GM21423 (cell line): Measurements from ENCODE around the gene CSAG3.
"Not testable (repeated sequence)": the region's sequence is repeated elsewhere in the genome, so short reads cannot be mapped to it uniquely, and the experiment has no call there.

Experiments used
- ATAC-seq: cut with Tn5 transposase; IDR thresholded peaks from one replicate; pipeline ENCODE4 v1.9.1; 2021; ENCODE audit warnings: mild to moderate bottlenecking, moderate library complexity; ENCODE audit not compliant: unreplicated experiment

Gene CSAG3

GRCh38 chrX:152758918-152759317, at the start of gene CSAG3:
TSS of gene CSAG3 (plus strand) at chrX:152759218.
- not testable (repeated sequence) for ATAC-seq

DNA sequence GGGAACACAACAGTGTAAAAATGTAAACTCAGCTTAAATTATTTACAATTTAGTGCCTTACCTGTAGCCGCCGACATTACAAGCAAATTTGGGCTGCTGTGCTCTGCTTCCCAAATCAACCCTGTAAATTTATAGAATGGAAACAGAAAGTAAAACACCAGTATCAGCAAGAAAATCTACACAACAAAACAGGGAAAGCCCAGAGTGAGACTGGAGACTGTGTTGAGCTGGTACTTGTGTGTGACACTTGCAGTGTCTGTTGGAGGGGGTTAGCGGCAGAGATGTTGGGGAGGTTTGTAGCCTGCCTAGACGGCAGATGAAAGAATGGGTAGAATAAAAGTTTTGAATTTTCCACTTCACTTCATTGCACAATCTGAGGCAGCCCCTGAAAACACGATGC, 45.8 kb upstream of the CSAG3 start:
- ATAC-seq: not testable (repeated sequence)

- ATAC-seq: not testable (repeated sequence)
Observed at GRCh38 chrX:152713815-152714787, 44.9 kb upstream of the CSAG3 start, which contains the start of gene MAGEA2B. TSS of gene MAGEA2B (plus strand) at chrX:152714628. CDS start at chrX:152717107, 2,479 bp downstream.

DNA sequence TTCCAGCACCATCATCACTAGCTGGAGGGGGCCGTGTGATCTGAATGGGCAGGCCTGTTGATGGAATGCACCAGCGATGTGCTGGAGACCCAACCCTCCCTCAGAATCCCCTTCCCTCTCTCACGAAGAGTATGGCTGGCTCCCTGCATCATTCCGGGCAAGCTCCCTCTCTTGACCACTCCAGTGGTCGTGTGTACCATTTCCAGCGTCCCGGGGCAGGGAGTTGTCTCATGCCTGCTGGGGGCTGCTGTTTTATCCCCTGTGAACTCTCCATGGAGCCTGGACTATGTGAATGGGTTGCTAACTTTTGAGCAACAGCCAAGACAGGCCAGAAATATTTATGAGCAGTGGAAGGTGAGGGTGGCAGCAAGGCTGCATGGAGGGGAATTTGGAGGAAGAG, 33.6 kb upstream of the CSAG3 start:
- no peak for ATAC-seq

DNA sequence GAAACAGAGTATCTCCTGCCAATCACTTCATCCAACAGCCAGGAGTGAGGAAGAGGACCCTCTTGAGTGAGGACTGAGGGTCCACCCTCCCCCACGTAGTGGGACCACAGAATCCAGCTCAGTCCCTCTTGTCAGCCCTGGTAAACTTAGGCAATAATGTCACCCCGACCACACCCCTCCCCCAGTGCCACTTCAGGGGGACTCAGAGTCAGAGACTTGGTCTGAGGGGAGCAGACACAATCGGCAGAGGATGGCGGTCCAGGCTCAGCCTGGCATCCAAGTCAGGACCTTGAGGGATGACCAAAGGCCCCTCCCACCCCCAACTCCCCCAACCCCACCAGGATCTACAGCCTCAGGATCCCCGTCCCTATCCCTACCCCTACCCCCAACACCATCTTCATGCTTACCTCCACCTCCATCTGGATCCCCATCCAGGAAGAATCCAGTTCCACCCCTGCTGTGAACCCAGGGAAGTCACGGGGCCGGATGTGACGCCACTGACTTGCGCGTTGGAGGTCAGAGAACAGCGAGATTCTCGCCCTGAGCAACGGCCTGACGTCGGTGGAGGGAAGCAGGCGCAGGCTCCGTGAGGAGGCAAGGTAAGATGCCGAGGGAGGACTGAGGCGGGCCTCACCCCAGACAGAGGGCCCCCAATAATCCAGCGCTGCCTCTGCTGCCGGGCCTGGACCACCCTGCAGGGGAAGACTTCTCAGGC, 25.6 kb upstream of the CSAG3 start, which contains the start of the genes CSAG1 and MAGEA12:
CSAG1 (minus strand) TSS at position 461 of the 715 bp plus-strand sequence. CDS start 1,261 bp downstream, outside the sequence.
MAGEA12 (plus strand) TSS at position 497 of the 715 bp plus-strand sequence. CDS start 2,405 bp downstream, outside the sequence.
- ATAC-seq: no peak

DNA sequence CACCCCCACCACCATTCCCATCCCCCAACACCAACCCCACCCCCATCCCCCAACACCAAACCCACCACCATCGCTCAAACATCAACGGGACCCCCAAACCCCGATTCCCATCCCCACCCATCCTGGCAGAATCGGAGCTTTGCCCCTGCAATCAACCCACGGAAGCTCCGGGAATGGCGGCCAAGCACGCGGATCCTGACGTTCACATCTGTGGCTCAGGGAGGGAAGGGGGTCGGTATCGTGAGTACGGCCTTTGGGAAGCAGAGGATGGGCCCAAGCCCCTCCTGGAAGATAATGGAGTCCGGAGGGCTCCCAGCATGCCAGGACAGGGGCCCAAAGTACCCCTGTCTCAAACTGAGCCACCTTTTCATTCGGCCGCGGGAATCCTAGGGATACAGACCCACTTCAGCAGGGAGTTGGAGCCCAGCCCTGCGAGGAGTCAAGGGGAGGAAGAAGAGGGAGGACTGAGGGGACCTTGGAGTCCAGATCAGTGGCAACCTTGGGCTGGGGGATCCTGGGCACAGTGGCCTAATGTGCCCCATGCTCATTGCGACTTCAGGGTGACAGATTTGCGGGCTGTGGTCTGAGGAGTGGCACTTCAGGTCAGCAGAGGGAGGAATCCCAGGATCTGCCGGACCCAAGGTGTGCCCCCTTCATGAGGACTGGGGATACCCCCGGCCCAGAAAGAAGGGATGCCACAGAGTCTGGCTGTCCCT, 24.7 kb upstream of the CSAG3 start:
- ATAC-seq: not testable (repeated sequence)

DNA sequence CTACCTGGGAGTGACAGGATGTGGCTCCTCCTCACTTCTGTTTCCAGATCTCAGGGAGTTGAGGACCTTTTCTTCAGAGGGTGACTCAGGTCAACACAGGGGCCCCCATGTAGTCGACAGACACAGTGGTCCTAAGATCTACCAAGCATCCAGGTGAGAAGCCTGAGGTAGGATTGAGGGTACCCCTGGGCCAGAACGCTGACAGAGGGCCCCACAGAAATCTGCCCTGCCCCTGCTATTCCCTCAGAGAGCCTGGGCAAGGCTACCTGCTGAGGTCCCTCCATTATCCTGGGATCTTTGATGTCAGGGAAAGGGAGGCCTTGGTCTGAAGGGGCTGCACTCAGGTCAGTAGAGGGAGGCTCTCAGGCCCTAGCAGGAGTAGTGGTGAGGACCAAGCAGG, 23.9 kb upstream of the CSAG3 start:
- ATAC-seq: no peak

GRCh38 chrX:152735860-152736511, 23.0 kb upstream of the CSAG3 start:
- ATAC-seq: no peak

GRCh38 chrX:152736528-152736927, 22.5 kb upstream of the CSAG3 start:
- not testable (repeated sequence) for ATAC-seq

GRCh38 chrX:152738560-152738959, 20.5 kb upstream of the CSAG3 start:
- ATAC-seq: no peak

GRCh38 chrX:152753686-152754650, 5.0 kb upstream of the CSAG3 start, which contains the start of gene MAGEA2:
TSS of gene MAGEA2 (minus strand) at chrX:152753842. CDS start at chrX:152751363, 2,479 bp downstream.
- not testable (repeated sequence) for ATAC-seq

DNA sequence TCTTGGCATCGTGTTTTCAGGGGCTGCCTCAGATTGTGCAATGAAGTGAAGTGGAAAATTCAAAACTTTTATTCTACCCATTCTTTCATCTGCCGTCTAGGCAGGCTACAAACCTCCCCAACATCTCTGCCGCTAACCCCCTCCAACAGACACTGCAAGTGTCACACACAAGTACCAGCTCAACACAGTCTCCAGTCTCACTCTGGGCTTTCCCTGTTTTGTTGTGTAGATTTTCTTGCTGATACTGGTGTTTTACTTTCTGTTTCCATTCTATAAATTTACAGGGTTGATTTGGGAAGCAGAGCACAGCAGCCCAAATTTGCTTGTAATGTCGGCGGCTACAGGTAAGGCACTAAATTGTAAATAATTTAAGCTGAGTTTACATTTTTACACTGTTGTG, 4.1 kb upstream of the CSAG3 start:
- not testable (repeated sequence) for ATAC-seq

GRCh38 chrX:152759544-152759943, 526 bp downstream of the CSAG3 start:
- not testable (repeated sequence) for ATAC-seq

- not testable (repeated sequence) for ATAC-seq
Observed at GRCh38 chrX:152761582-152761981, 2.6 kb downstream of the CSAG3 start.

DNA sequence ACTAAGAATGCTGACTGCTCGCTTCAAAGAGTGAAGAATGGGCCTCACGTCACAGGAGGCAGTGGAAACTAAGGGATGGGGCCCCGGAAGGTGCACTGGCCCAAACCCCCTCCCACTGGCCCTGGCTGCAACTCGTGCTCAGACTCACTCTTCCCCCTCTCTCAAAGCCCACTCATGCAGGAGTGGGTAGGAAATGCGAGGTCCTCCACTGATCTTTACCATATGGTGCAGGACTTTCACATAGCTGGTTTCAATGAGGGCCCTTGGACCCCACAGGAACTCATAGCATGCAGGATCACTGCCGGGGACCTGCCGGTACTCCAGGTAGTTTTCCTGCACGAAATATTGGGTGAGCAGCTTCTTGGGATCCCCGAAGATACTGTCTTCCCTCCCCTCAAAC, 7.5 kb downstream of the CSAG3 start:
- not testable (repeated sequence) for ATAC-seq

- ATAC-seq: not testable (repeated sequence)
Observed at GRCh38 chrX:152769549-152770289, 10.7 kb downstream of the CSAG3 start, which contains the start of gene MAGEA6. TSS of gene MAGEA6 (minus strand) at chrX:152769689. CDS start at chrX:152767650, 2,039 bp downstream.

DNA sequence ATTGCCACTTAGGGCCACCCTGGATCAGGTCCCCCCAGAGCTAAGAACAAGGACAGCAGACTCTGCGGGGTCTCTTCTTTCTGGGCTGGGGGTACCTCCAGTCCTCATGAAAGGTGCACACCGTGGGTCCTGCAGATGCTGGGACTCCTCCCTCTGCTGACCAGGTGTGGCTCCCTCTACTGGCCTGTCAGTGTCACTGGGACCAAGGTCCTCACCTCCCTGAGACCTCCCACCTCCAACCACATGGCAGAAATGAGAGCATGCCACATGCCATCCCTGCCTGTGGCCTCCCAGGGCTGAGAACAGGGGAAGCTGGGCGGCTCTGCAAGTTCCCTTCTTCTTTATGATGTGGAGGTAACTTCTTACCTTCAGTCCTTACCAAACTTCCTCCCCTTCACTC, 28.0 kb downstream of the CSAG3 start:
- ATAC-seq: not testable (repeated sequence)

DNA sequence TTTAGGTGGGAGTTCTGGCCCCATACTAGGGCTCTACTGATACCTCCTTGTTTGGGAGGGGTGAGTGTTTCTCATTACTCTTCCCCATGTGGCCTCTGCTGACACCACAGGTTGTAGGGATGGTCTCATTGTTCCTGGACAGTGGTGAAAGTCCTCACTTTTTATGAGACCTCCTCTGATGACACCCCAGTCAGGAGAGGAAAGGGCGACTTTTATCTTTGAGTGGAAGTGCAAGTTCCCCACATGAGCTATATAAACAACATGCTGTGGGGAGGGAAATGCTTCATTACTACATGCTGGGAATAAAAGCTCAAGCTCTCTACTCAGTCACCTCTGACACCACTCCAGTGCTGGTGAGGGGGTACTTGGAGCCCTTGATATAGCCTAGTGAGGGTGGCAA, 39.9 kb downstream of the CSAG3 start:
- ATAC-seq: no peak
